A673 (cell line): ENCODE measurements around the gene SH2B2.
"Not testable (repeated sequence)": the region's sequence is repeated elsewhere in the genome, so short reads cannot be mapped to it uniquely, and the experiment has no call there.

ENCODE experiments used
- CTCF ChIP-seq: fragments of 300-800, 200-600 bp; sonication (generic); conservative IDR thresholded peaks from 2 replicates; pipeline ENCODE4 v1.5.1; 2017; ENCODE audit warnings: low read depth, mild to moderate bottlenecking, antibody characterized with exemption, low read length, moderate library complexity, mixed read lengths
- EZH2 ChIP-seq: fragments of 200-600 bp; sonication (generic); IDR thresholded peaks from 2 replicates; pipeline ENCODE4 v1.6.1; 2017; ENCODE audit warnings: borderline replicate concordance, low read depth, mild to moderate bottlenecking, mixed read lengths, antibody characterized with exemption, low read length; ENCODE audit not compliant: poor library complexity, severe bottlenecking

- TF ChIP-seq CTCF, EZH2: not testable (repeated sequence)
Measured at GRCh38 chr7:102363549-102364393, 77.1 kb downstream of the SH2B2 start.
